AG09319 (cell line): ENCODE results near the gene FAM200A.

Experiments
- DNase-seq: peaks from one replicate; pipeline ENCODE4 v3.0.0-alpha.2; 2010; ENCODE audit warnings: low read depth; ENCODE audit errors: extremely low read depth
- CTCF ChIP-seq: IDR thresholded peaks from 2 replicates; pipeline ENCODE4 v1.5.1; 2011; ENCODE audit warnings: low read depth, mild to moderate bottlenecking, inconsistent platforms, low read length, moderate library complexity

The FAM200A gene

GRCh38 chr7:99499371-99499720 is 52.6 kb downstream of the FAM200A start:
- no peak for DNase-seq
- TF ChIP-seq CTCF = no peak

- DNase-seq = no peak
- TF ChIP-seq CTCF = no peak
Observed at GRCh38 chr7:99498546-99498944, 53.4 kb downstream of the FAM200A start.

GRCh38 chr7:99497766-99498545 is 54.0 kb downstream of the FAM200A start:
- no peak for DNase-seq
- TF ChIP-seq CTCF = no peak
